NB4 (cell line): Measurements from ENCODE around the gene COL5A1.
A peak's percentile ranks its signal among the peaks of the same experiment; 100 is the strongest.

Experiments used
- DNase-seq: peaks from one replicate; pipeline ENCODE4 v3.0.0; 2010; ENCODE audit warnings: low read depth
- H3K4me3 ChIP-seq: one replicate; pipeline ENCODE4 v1.5.1; 2011; ENCODE audit warnings: mild to moderate bottlenecking, low read depth, low read length, moderate library complexity
- CTCF ChIP-seq: IDR thresholded peaks from one replicate; pipeline ENCODE4 v1.5.1; 2012; ENCODE audit warnings: low read depth, low read length
- MAX ChIP-seq: IDR thresholded peaks from 2 replicates; pipeline ENCODE4 v1.6.1; 2011; ENCODE audit warnings: low read depth, low read length
- MYC ChIP-seq: IDR thresholded peaks from 2 replicates; pipeline ENCODE4 v1.6.1; 2011; ENCODE audit warnings: low read depth, low read length
- POLR2A ChIP-seq: IDR thresholded peaks from 2 replicates; pipeline ENCODE4 v1.6.1; 2011; ENCODE audit warnings: mild to moderate bottlenecking; ENCODE audit not compliant: insufficient read length; ENCODE audit errors: extremely low read depth

Gene COL5A1

GRCh38 chr9:134626571-134627416 lies 14.8 kb upstream of the COL5A1 start:
- TF ChIP-seq POLR2A (no peak), MYC (no peak), MAX (no peak), CTCF (no peak)
- no peak overlapping the region for H3K4me3 ChIP-seq
- DNase-seq: no peak

- DNase-seq: peak; percentile 41
- no peak for TF ChIP-seq CTCF
- no peak for TF ChIP-seq MYC
- no peak for TF ChIP-seq MAX
- TF ChIP-seq POLR2A: no peak
- H3K4me3 ChIP-seq: no peak overlapping the region
Observed at GRCh38 chr9:134627417-134628353, 13.9 kb upstream of the COL5A1 start.

- H3K4me3 ChIP-seq: no peak overlapping the region
- no peak for DNase-seq
- TF ChIP-seq MAX (no peak), MYC (no peak), POLR2A (no peak), CTCF (no peak)
Observed at GRCh38 chr9:134628354-134628736, 13.3 kb upstream of the COL5A1 start.

- no peak for DNase-seq
- H3K4me3 ChIP-seq: no peak overlapping the region
- TF ChIP-seq POLR2A: no peak
- no peak for TF ChIP-seq CTCF
- no peak for TF ChIP-seq MYC
- no peak for TF ChIP-seq MAX
Observed at GRCh38 chr9:134629061-134629585, 12.5 kb upstream of the COL5A1 start.

GRCh38 chr9:134629586-134630392 lies 11.8 kb upstream of the COL5A1 start:
- no peak for DNase-seq
- TF ChIP-seq MAX (no peak), MYC (no peak), POLR2A (no peak)
- no peak overlapping the region for H3K4me3 ChIP-seq
